Measurements from ENCODE around the gene LOXL1. TPM values are rescaled to one million over a fixed set of nuclear protein-coding genes. Genes with fewer than 3 reads are reported as not detected.

Gene LOXL1
- total RNA-seq, 1 donor from 2014 or later = 25.1 TPM

- no peak overlapping the region for H3K27ac Mint-ChIP-seq
- H3K36me3 Mint-ChIP-seq = no peaks in the 10 kb centered on the region
- H3K4me1 Mint-ChIP-seq (ENCODE audit: unreplicated experiment) = peaks cover 12% of the 10 kb centered on the region
- no peak overlapping the region for H3K4me3 Mint-ChIP-seq
- H3K9me3 Mint-ChIP-seq = no peaks in the 10 kb centered on the region
- no peaks in the 10 kb centered on the region for H3K27me3 Mint-ChIP-seq
- no peak for TF ChIP-seq CTCF (conservative IDR thresholded peaks at IDR 0.05)
- no peak for DNase-seq (ENCODE audit: extremely low spot score, unreplicated experiment)
Observed at GRCh38 chr15:73945130-73945508, 18.9 kb downstream of the LOXL1 start.

- H3K27ac Mint-ChIP-seq = no peak overlapping the region
- no peak for DNase-seq (ENCODE audit: extremely low spot score, unreplicated experiment)
- peaks cover 14% of the 10 kb centered on the region for H3K4me1 Mint-ChIP-seq (ENCODE audit: unreplicated experiment)
- no peaks in the 10 kb centered on the region for H3K9me3 Mint-ChIP-seq
- H3K4me3 Mint-ChIP-seq = no peak overlapping the region
- H3K36me3 Mint-ChIP-seq = no peaks in the 10 kb centered on the region
- no peak for TF ChIP-seq CTCF (conservative IDR thresholded peaks at IDR 0.05)
- H3K27me3 Mint-ChIP-seq = no peaks in the 10 kb centered on the region
Observed at GRCh38 chr15:73946046-73946721, 19.9 kb downstream of the LOXL1 start.

GRCh38 chr15:73946795-73947370 lies 20.6 kb downstream of the LOXL1 start:
- Mint-ChIP-seq H3K36me3 (no peaks in the 10 kb centered on the region), H3K27ac (no peak overlapping the region), H3K4me3 (no peak overlapping the region), H3K9me3 (no peaks in the 10 kb centered on the region), H3K4me1 (ENCODE audit: unreplicated experiment) (peaks cover 17% of the 10 kb centered on the region), H3K27me3 (no peaks in the 10 kb centered on the region)
- DNase-seq (ENCODE audit: extremely low spot score, unreplicated experiment) = no peak
- TF ChIP-seq CTCF (conservative IDR thresholded peaks at IDR 0.05) = no peak

- TF ChIP-seq CTCF (conservative IDR thresholded peaks at IDR 0.05) = no peak
- Mint-ChIP-seq H3K27ac (no peak overlapping the region), H3K9me3 (no peaks in the 10 kb centered on the region), H3K4me1 (ENCODE audit: unreplicated experiment) (peaks cover 17% of the 10 kb centered on the region), H3K36me3 (no peaks in the 10 kb centered on the region), H3K27me3 (no peaks in the 10 kb centered on the region), H3K4me3 (no peak overlapping the region)
- no peak for DNase-seq (ENCODE audit: extremely low spot score, unreplicated experiment)
Observed at GRCh38 chr15:73947651-73948050, 21.4 kb downstream of the LOXL1 start.

- H3K27me3 Mint-ChIP-seq = no peaks in the 10 kb centered on the region
- H3K9me3 Mint-ChIP-seq = no peaks in the 10 kb centered on the region
- no peak for TF ChIP-seq CTCF (conservative IDR thresholded peaks at IDR 0.05)
- H3K27ac Mint-ChIP-seq = no peak overlapping the region
- H3K4me3 Mint-ChIP-seq = no peak overlapping the region
- DNase-seq (ENCODE audit: extremely low spot score, unreplicated experiment) = no peak
- peaks cover 17% of the 10 kb centered on the region for H3K4me1 Mint-ChIP-seq (ENCODE audit: unreplicated experiment)
- H3K36me3 Mint-ChIP-seq = no peaks in the 10 kb centered on the region
Observed at GRCh38 chr15:73948396-73948795, 22.1 kb downstream of the LOXL1 start.
